Liver (tissue), 9 donors: ENCODE data around the gene PACC1. TPM values are rescaled to one million over a fixed set of nuclear protein-coding genes. Genes with fewer than 3 reads are reported as not detected.

Source experiments
- DNase-seq: peaks from one replicate; pipeline ENCODE4 v3.0.0-alpha.2; 2017; ENCODE audit warnings: low spot score
- H3K27ac ChIP-seq, 2 donors: one replicate each; pipeline ENCODE4 v1.7.0; 2013; ENCODE audit warnings: inconsistent platforms in 2 of 2, low read length in 2 of 2, control low read depth in 1 of 2, low read depth in 1 of 2, mild to moderate bottlenecking in 1 of 2
- H3K27me3 ChIP-seq, 4 donors: one replicate each; pipeline versions ENCODE4 v1.6.1 to v1.7.0; 2013; ENCODE audit warnings: low read length in 3 of 4, inconsistent platforms in 1 of 4, mild to moderate bottlenecking in 1 of 4, moderate library complexity in 1 of 4; ENCODE audit not compliant: control insufficient read depth in 4 of 4, insufficient read depth in 4 of 4
- H3K36me3 ChIP-seq, 4 donors: one replicate each; pipeline versions ENCODE4 v1.6.1 to v1.7.0; 2013; ENCODE audit warnings: low read length in 3 of 4, mild to moderate bottlenecking in 3 of 4, low read depth in 1 of 4, moderate library complexity in 1 of 4; ENCODE audit not compliant: control insufficient read depth in 4 of 4, insufficient read depth in 3 of 4
- H3K4me1 ChIP-seq, 4 donors: one replicate each; pipeline versions ENCODE4 v1.6.1 to v1.7.0; 2013; ENCODE audit warnings: low read length in 3 of 4, mild to moderate bottlenecking in 3 of 4, moderate library complexity in 1 of 4; ENCODE audit not compliant: control insufficient read depth in 4 of 4, insufficient read depth in 4 of 4
- H3K4me3 ChIP-seq, 3 donors: one replicate each; pipeline versions ENCODE4 v1.6.1 to v1.7.0; 2013; ENCODE audit warnings: low read length in 3 of 3, control low read depth in 1 of 3, low read depth in 1 of 3, mild to moderate bottlenecking in 1 of 3
- H3K9ac ChIP-seq, 2 donors: one replicate each; pipeline ENCODE4 v1.7.0; 2013; ENCODE audit warnings: low read length in 2 of 2, mild to moderate bottlenecking in 2 of 2, moderate library complexity in 2 of 2, control low read depth in 1 of 2, low read depth in 1 of 2
- H3K9me3 ChIP-seq, 4 donors: one replicate each; pipeline versions ENCODE4 v1.6.1 to v1.7.0; 2013; ENCODE audit warnings: low read length in 3 of 4; ENCODE audit not compliant: control insufficient read depth in 4 of 4
- EGR1 ChIP-seq, 2 donors: IDR thresholded peaks; 2 replicates each; pipeline ENCODE4 v1.6.1; 2016 to 2018; ENCODE audit warnings: antibody characterized with exemption in 2 of 2, low read depth in 2 of 2
- FOXA1 ChIP-seq: IDR thresholded peaks from 2 replicates; pipeline ENCODE4 v1.6.1; 2016; ENCODE audit warnings: antibody characterized with exemption
- FOXA2 ChIP-seq: IDR thresholded peaks from 2 replicates; pipeline ENCODE4 v1.6.1; 2016; ENCODE audit warnings: antibody characterized with exemption
- GABPA ChIP-seq, 2 donors: IDR thresholded peaks in 1 of 2; conservative IDR thresholded peaks in 1 of 2; 2 replicates each; pipeline ENCODE4 v1.6.1; 2016; ENCODE audit warnings: antibody characterized with exemption in 2 of 2, mild to moderate bottlenecking in 1 of 2, moderate library complexity in 1 of 2
- HNF4A ChIP-seq, 2 donors: conservative IDR thresholded peaks; 2 replicates each; pipeline ENCODE4 v1.6.1; 2016; ENCODE audit warnings: antibody characterized with exemption in 2 of 2, mild to moderate bottlenecking in 2 of 2
- HNF4G ChIP-seq: IDR thresholded peaks from 2 replicates; pipeline ENCODE4 v1.6.1; 2016; ENCODE audit warnings: antibody characterized with exemption
- JUND ChIP-seq, 2 donors: IDR thresholded peaks; 2 replicates each; pipeline ENCODE4 v1.6.1; 2016; ENCODE audit warnings: antibody characterized with exemption in 2 of 2
- NR2F2 ChIP-seq: IDR thresholded peaks from 2 replicates; pipeline ENCODE4 v1.6.1; 2016; ENCODE audit warnings: antibody characterized with exemption
- RAD21 ChIP-seq, 2 donors: IDR thresholded peaks; 2 replicates each; pipeline ENCODE4 v1.6.1; 2016; ENCODE audit warnings: antibody characterized with exemption in 2 of 2, mild to moderate bottlenecking in 2 of 2
- REST ChIP-seq: IDR thresholded peaks from 2 replicates; pipeline ENCODE4 v1.6.1; 2016; ENCODE audit warnings: antibody characterized with exemption, mild to moderate bottlenecking
- RXRA ChIP-seq, 2 donors: IDR thresholded peaks; 2 replicates each; pipeline ENCODE4 v1.6.1; 2017 to 2018; ENCODE audit warnings: antibody characterized with exemption in 2 of 2, mild to moderate bottlenecking in 1 of 2
- SP1 ChIP-seq: IDR thresholded peaks from 2 replicates; pipeline ENCODE4 v1.6.1; 2018; ENCODE audit warnings: antibody characterized with exemption, mild to moderate bottlenecking
- WGBS: extraction: QIAGEN DNeasy Blood & Tissue Kit; methylation state at CpG from one replicate; pipeline ENCODE4 v1.1.7; 2013; 5-methylcytosine and 5-hydroxymethylcytosine counted together
- polyA plus RNA-seq, 2 donors: library from polyadenylated mRNA; stranded (reverse) in 1 of 2; unstranded in 1 of 2; fragments of 200-250 nt in 1 of 2; fragments of >200 nt in 1 of 2; fragmentation: Nextera tagmentation in 1 of 2; extraction: Ambion mirVana in 1 of 2; gene quantifications; one replicate each; pipeline versions ENCODE4 v1.2.1 to v1.2.3, GENCODE V29; 2013 to 2015
- total RNA-seq, 2 donors: library from RNA; depleted of rRNA; stranded (reverse); fragments of >200 nt; gene quantifications; one replicate each; pipeline ENCODE4 v1.2.3, GENCODE V29; 2014
- TF ChIP-seq, protein P1 (sequence below): IDR thresholded peaks from 2 replicates; pipeline ENCODE4 v1.6.1; 2016; ENCODE audit warnings: antibody characterized with exemption
- TF ChIP-seq, protein P2 (sequence below): fragments of 150-350 bp; IDR thresholded peaks from 2 replicates; pipeline ENCODE4 v1.5.1; 2017; ENCODE audit warnings: improper control_type of control experiment, low read depth, low read length; ENCODE audit not compliant: missing input control
- donor health status: healthy.
- donor health status: healthy.
- donor health status: healthy.
- donor health status: healthy.
- donor health status: healthy.

PACC1 gene
- total and polyA plus RNA-seq, 4 donors: 1.4 to 3.4 (median 1.7) TPM

DNA sequence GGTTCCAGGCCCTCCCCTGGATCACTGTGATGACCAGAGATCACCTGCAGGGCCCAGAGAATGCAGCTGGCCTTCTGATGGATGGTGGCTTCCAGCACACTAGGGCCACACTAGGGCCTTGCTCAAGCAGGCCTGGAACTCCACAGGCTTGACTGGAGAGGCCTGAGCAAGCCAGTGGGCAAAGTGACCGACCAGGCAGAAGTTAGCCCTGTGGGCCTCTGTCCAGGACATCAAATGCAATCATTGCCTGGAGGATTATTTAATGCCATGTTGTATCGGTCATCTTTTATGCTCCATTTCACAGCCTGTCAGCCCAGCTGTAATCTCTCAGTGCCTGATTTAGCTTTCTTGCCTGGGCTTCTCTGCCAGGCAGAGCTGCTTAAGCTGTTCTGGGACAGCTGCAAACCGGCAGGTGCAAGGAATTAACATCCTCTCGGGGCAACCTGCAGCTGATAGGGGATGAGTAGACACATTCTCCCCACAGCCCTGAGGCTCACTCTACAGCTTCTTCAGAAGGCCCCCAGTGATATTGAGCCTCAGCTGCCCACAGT is 35.7 kb upstream of the PACC1 start (continued):
- TF ChIP-seq REST: no peak
- no peak for TF ChIP-seq FOXA1
- TF ChIP-seq SP1: no peak
- TF ChIP-seq GABPA (IDR thresholded peaks at IDR 0.05 in 1 of 2, conservative IDR thresholded peaks at IDR 0.05 in 1 of 2): no peak
- no peak for TF ChIP-seq HNF4G
- no peak for TF ChIP-seq EGR1 (IDR thresholded peaks at IDR 0.05; ENCODE audit: low read depth in 2 of 2)
- TF ChIP-seq HNF4A (conservative IDR thresholded peaks at IDR 0.05): no peak

- 85% methylated on average over 2 of the region's 2 CpGs for WGBS
- no peak for DNase-seq
- H3K27ac ChIP-seq: no peak overlapping the region
- H3K4me3 ChIP-seq: no peak overlapping the region
- H3K9me3 ChIP-seq: no peaks in the 10 kb centered on the region
- H3K27me3 ChIP-seq: no peaks in the 10 kb centered on the region
- TF ChIP-seq RXRA (IDR thresholded peaks at IDR 0.05) (no peak), FOXA2 (no peak), REST (no peak), GABPA (IDR thresholded peaks at IDR 0.05 in 1 of 2, conservative IDR thresholded peaks at IDR 0.05 in 1 of 2) (no peak), RAD21 (IDR thresholded peaks at IDR 0.05) (no peak), SP1 (no peak), JUND (IDR thresholded peaks at IDR 0.05) (no peak), EGR1 (IDR thresholded peaks at IDR 0.05; ENCODE audit: low read depth in 2 of 2) (no peak), NR2F2 (no peak)
- TF ChIP-seq, protein P1, sequence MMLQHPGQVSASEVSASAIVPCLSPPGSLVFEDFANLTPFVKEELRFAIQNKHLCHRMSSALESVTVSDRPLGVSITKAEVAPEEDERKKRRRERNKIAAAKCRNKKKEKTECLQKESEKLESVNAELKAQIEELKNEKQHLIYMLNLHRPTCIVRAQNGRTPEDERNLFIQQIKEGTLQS: no peak
- TF ChIP-seq, protein P2, sequence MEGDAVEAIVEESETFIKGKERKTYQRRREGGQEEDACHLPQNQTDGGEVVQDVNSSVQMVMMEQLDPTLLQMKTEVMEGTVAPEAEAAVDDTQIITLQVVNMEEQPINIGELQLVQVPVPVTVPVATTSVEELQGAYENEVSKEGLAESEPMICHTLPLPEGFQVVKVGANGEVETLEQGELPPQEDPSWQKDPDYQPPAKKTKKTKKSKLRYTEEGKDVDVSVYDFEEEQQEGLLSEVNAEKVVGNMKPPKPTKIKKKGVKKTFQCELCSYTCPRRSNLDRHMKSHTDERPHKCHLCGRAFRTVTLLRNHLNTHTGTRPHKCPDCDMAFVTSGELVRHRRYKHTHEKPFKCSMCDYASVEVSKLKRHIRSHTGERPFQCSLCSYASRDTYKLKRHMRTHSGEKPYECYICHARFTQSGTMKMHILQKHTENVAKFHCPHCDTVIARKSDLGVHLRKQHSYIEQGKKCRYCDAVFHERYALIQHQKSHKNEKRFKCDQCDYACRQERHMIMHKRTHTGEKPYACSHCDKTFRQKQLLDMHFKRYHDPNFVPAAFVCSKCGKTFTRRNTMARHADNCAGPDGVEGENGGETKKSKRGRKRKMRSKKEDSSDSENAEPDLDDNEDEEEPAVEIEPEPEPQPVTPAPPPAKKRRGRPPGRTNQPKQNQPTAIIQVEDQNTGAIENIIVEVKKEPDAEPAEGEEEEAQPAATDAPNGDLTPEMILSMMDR: no peak
- H3K36me3 ChIP-seq: peaks cover 0 to 5% (median 3%) of the 10 kb centered on the region in 4 donors
- no peak overlapping the region for H3K9ac ChIP-seq
- H3K4me1 ChIP-seq: no peaks in the 10 kb centered on the region
These were observed 32.8 kb upstream of the PACC1 start for GRCh38 chr1:212447478-212447877.
